Stomach (tissue), 9 donors: ENCODE measurements around the gene GABBR2. TPM values are rescaled to one million over a fixed set of nuclear protein-coding genes. Genes with fewer than 3 reads are reported as not detected.
"Not testable (repeated sequence)": the region's sequence is repeated elsewhere in the genome, so short reads cannot be mapped to it uniquely, and the experiment has no call there.

Source experiments
- DNase-seq, 2 donors: peaks; one replicate each; pipeline versions ENCODE4 v3.0.0 to v3.0.0-alpha.2; 2013 to 2019
- H3K27ac ChIP-seq, 5 donors: fragments of 200-600 bp in 4 of 5; sonication (generic) in 4 of 5; one replicate each; pipeline ENCODE4 v1.5.1; 2013 to 2019; ENCODE audit warnings: mild to moderate bottlenecking in 1 of 5, moderate library complexity in 1 of 5
- H3K27me3 ChIP-seq, 3 donors: fragments of 200-600 bp; sonication (generic); one replicate each; pipeline ENCODE4 v1.5.1; 2017 to 2019; ENCODE audit warnings: mixed run types in 1 of 3
- H3K36me3 ChIP-seq, 4 donors: fragments of 200-600 bp; sonication (generic); 1 replicate in 3 of 4; 2 replicates in 1 of 4; pipeline ENCODE4 v1.5.1; 2016 to 2019
- H3K4me1 ChIP-seq, 4 donors: fragments of 200-600 bp; sonication (generic); one replicate each; pipeline ENCODE4 v1.5.1; 2016 to 2019
- H3K4me3 ChIP-seq, 4 donors: fragments of 200-600 bp; sonication (generic) in 3 of 4; one replicate each; pipeline ENCODE4 v1.5.1; 2016 to 2019; ENCODE audit warnings: mild to moderate bottlenecking in 1 of 4
- H3K9me3 ChIP-seq, 4 donors: fragments of 200-600 bp; sonication (generic); one replicate each; pipeline ENCODE4 v1.5.1; 2016 to 2019
- EP300 ChIP-seq: sonication (generic); formaldehyde crosslinking; IDR thresholded peaks from one replicate; pipeline ENCODE4 v1.6.1; 2017; ENCODE audit warnings: antibody characterized with exemption
- POLR2A ChIP-seq, 4 donors: fragments of 450-650 bp; IDR thresholded peaks; one replicate each; pipeline ENCODE4 v1.6.1; 2016; ENCODE audit warnings: antibody characterized with exemption in 4 of 4, control low read depth in 2 of 4, mild to moderate bottlenecking in 1 of 4, moderate library complexity in 1 of 4
- POLR2AphosphoS5 ChIP-seq, 3 donors: sonication (generic); formaldehyde crosslinking; IDR thresholded peaks; one replicate each; pipeline ENCODE4 v1.6.1; 2016; ENCODE audit warnings: antibody characterized with exemption in 3 of 3
- WGBS, 5 donors: extraction: QIAGEN DNeasy Blood & Tissue Kit in 3 of 5; methylation state at CpG; one replicate each; pipeline versions ENCODE4 v1.1.5 to v1.1.7; 2013 to 2018; 5-methylcytosine and 5-hydroxymethylcytosine counted together
- intact Hi-C: fragments of 100-400 bp; cut with DNase I; formaldehyde crosslinking; loops from one replicate; pipeline ENCODE4 v1.15.1; 2023; ENCODE audit warnings: low total_unique reads
- polyA plus RNA-seq, 3 donors: library from polyadenylated mRNA; stranded (reverse); fragments of 200-250 nt; gene quantifications; one replicate each; pipeline ENCODE4 v1.2.3, GENCODE V29; 2013
- total RNA-seq, 5 donors: library from RNA; depleted of rRNA; stranded (reverse); fragments of >200 nt; gene quantifications; one replicate each; pipeline versions ENCODE4 v1.1.0 to v1.2.3, GENCODE V29; 2014 to 2016
- TF ChIP-seq, protein P1 (sequence below), 7 experiments: fragments of 450-650 bp in 4 of 7; fragments of 200-600 bp in 3 of 7; sonication (generic) in 3 of 7; IDR thresholded peaks; one replicate each; pipeline ENCODE4 v1.5.1; 2016 to 2019; ENCODE audit warnings: antibody characterized with exemption in 7 of 7, control low read depth in 2 of 7, mild to moderate bottlenecking in 1 of 7
- donor health status: healthy with polysubstance abuse.
- donor health status: Bipolar disorder and iron deficiency.
- donor health status: healthy.

The GABBR2 gene
- total and polyA plus RNA-seq, 8 donors = 0.06 to 0.55 (median 0.08) TPM; not detected in 5

DNA sequence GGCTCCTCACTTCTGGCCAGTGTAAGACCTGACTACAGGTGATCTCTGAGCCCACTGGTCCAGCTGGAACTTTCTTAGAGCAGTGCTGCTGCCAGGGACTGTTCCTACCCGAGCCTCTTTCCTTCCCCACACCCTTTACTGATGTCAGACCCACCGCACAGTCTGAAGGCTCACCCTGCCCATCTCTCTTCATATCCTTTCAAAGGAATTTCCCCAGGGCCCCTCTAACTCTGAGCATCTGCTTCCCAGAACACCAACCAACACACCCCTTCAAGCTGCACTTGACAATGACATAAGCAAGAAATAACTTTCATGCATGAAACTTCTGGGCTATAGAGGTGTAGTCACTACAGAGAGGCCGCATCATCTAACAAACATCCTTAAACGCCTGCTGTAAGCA lies 119.6 kb downstream of the GABBR2 start:
- peaks cover 0 to 26% (median 5%) of the 10 kb centered on the region in 3 donors for H3K27me3 ChIP-seq
- DNase-seq = no peak
- 76 to 81% (median 78%) methylated on average over 4 of the region's 4 CpGs for WGBS, 5 donors

DNA sequence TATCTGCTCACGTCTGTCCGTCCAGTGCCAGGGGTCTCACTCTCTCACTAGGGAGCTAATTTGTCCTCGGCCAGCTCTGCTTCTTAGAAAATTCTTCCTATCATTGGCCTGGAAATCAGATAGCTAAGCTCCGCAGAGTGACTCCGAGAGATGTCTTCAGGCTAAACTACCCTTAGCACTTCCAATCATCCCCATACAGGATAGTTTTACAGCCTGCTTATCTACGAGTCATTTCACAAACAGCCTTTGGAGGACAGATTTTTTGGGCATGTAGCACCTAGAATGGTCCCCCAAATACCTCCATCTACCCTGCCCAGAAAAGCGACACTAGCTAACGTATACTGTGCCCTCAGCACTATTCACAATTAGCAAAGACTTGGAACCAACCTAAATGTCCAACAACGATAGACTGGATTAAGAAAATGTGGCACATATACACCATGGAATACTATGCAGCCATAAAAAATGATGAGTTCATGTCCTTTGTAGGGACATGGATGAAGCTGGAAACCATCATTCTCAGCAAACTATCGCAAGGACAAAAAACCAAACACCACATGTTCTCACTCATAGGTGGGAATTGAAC lies 123.8 kb downstream of the GABBR2 start:
- whole genome bisulfite sequencing, 5 donors = 79 to 90% (median 87%) methylated on average over 9 of the region's 10 CpGs
- DNase-seq, H3K9me3 ChIP-seq, H3K27ac ChIP-seq, H3K4me1 ChIP-seq, H3K36me3 ChIP-seq, intact Hi-C loops, H3K4me3 ChIP-seq: not testable (repeated sequence)
- peaks cover 0 to 37% (median 12%) of the 10 kb centered on the region in 3 donors for H3K27me3 ChIP-seq

More for the DNA sequence above, 119.6 kb downstream of the GABBR2 start:
- Histone ChIP-seq H3K4me1 (no peaks in the 10 kb centered on the region), H3K36me3 (no peaks in the 10 kb centered on the region), H3K9me3 (no peaks in the 10 kb centered on the region), H3K4me3 (no peak overlapping the region), H3K27ac (no peak overlapping the region)
- no peak for TF ChIP-seq POLR2A (IDR thresholded peaks at IDR 0.05)
- TF ChIP-seq POLR2AphosphoS5 (IDR thresholded peaks at IDR 0.05) = no peak
- no peak for TF ChIP-seq EP300
- TF ChIP-seq, protein P1, sequence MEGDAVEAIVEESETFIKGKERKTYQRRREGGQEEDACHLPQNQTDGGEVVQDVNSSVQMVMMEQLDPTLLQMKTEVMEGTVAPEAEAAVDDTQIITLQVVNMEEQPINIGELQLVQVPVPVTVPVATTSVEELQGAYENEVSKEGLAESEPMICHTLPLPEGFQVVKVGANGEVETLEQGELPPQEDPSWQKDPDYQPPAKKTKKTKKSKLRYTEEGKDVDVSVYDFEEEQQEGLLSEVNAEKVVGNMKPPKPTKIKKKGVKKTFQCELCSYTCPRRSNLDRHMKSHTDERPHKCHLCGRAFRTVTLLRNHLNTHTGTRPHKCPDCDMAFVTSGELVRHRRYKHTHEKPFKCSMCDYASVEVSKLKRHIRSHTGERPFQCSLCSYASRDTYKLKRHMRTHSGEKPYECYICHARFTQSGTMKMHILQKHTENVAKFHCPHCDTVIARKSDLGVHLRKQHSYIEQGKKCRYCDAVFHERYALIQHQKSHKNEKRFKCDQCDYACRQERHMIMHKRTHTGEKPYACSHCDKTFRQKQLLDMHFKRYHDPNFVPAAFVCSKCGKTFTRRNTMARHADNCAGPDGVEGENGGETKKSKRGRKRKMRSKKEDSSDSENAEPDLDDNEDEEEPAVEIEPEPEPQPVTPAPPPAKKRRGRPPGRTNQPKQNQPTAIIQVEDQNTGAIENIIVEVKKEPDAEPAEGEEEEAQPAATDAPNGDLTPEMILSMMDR (IDR thresholded peaks at IDR 0.05) = no peak
- intact Hi-C loops = no loop called here

DNA sequence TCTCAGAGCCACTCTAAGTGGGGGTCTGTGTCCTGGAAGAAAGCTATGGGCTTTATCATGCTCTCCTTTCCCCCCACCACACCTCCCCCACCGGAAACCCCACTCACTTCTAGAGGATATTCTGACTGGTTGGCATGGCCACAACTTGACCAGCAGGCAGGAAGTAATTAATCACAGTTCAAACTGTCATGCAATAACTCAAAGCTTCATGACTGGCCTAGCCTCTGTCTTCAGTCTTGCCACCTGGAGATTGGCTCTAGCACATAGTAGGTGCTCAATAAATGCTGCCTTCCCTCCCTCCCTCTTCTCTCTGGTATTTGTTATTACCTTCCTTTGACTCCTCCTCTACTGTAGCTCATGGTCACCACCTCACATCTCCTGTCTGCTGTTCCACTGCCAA lies 124.7 kb downstream of the GABBR2 start:
- Histone ChIP-seq H3K27ac (no peak overlapping the region), H3K27me3 (peaks cover 0 to 38% (median 12%) of the 10 kb centered on the region in 3 donors), H3K9me3 (no peaks in the 10 kb centered on the region), H3K4me3 (no peak overlapping the region), H3K4me1 (no peaks in the 10 kb centered on the region), H3K36me3 (no peaks in the 10 kb centered on the region)
- TF ChIP-seq POLR2AphosphoS5 (IDR thresholded peaks at IDR 0.05) = no peak
- TF ChIP-seq, protein P1 (IDR thresholded peaks at IDR 0.05) = no peak
- no peak for TF ChIP-seq POLR2A (IDR thresholded peaks at IDR 0.05)
- TF ChIP-seq EP300 = no peak
- intact Hi-C loops = no loop called here
- WGBS, 5 donors = 17 to 35% (median 21%) methylated on average over 1 of the region's 1 CpG
- no peak for DNase-seq

DNA sequence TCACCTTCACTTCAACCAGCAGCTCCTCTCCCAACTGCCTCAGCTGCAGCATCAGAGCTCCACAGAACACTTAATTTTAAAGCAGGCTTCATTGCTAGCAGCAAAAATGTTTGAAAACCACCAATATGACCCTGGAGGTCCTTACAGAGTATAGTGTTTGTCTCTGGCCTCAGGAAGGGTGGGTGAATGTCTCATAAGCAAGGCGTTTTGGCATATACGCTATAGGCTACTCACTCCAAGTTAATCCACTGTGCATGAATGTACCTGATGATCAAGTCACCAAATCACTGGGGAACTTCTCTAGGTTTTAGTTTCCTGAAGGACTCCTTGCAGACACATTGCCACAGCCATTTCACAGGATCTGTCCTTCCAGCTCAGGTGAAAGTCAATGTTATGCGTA lies 125.3 kb downstream of the GABBR2 start:
- H3K4me3 ChIP-seq = no peak overlapping the region
- no peaks in the 10 kb centered on the region for H3K36me3 ChIP-seq
- no peaks in the 10 kb centered on the region for H3K4me1 ChIP-seq
- peaks cover 0 to 33% (median 12%) of the 10 kb centered on the region in 3 donors for H3K27me3 ChIP-seq
- intact Hi-C loops = no loop called here
- H3K27ac ChIP-seq = no peak overlapping the region
- WGBS, 5 donors = 81 to 91% (median 86%) methylated on average over 3 of the region's 3 CpGs
- TF ChIP-seq POLR2AphosphoS5 (IDR thresholded peaks at IDR 0.05) = no peak
- TF ChIP-seq EP300 = no peak
- no peak for TF ChIP-seq POLR2A (IDR thresholded peaks at IDR 0.05)
- TF ChIP-seq, protein P1 (IDR thresholded peaks at IDR 0.05) = no peak
- DNase-seq = no peak
- H3K9me3 ChIP-seq = no peaks in the 10 kb centered on the region

DNA sequence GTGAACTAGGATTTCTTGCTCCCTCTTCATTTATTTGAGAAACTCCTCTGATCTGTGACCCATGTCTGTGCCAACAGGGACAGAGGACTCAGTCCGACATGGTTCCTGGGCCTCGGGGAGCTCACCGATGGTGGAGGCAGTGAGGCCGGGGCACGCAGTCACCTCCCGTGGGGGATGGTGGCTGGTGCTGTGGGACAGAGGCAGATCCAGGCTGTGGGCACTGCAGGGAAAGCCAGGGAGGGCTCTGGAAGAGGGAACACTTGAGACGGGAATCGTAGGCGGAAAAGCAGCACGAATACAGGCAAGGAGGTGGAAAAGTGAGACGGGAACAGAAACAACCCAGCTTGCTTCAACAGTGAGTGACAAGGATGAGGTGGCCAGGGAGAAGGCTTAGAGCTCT lies 127.8 kb downstream of the GABBR2 start:
- H3K27me3 ChIP-seq = peaks cover 0 to 42% (median 7%) of the 10 kb centered on the region in 3 donors
- DNase-seq = no peak
- H3K27ac ChIP-seq = no peak overlapping the region
- TF ChIP-seq POLR2AphosphoS5 (IDR thresholded peaks at IDR 0.05) = no peak
- TF ChIP-seq, protein P1 (IDR thresholded peaks at IDR 0.05) = no peak
- no peak for TF ChIP-seq POLR2A (IDR thresholded peaks at IDR 0.05)
- no peak for TF ChIP-seq EP300
- H3K4me3 ChIP-seq = no peak overlapping the region
- no peaks in the 10 kb centered on the region for H3K9me3 ChIP-seq
- no peaks in the 10 kb centered on the region for H3K36me3 ChIP-seq
- H3K4me1 ChIP-seq = no peaks in the 10 kb centered on the region
- WGBS, 5 donors = 69 to 79% (median 74%) methylated on average over 11 of the region's 11 CpGs
- intact Hi-C loops = no loop called here
